ENCODE data around the gene MBD3L5.
"Not testable (repeated sequence)": the region's sequence is repeated elsewhere in the genome, so short reads cannot be mapped to it uniquely, and the experiment has no call there.

The MBD3L5 gene

DNA sequence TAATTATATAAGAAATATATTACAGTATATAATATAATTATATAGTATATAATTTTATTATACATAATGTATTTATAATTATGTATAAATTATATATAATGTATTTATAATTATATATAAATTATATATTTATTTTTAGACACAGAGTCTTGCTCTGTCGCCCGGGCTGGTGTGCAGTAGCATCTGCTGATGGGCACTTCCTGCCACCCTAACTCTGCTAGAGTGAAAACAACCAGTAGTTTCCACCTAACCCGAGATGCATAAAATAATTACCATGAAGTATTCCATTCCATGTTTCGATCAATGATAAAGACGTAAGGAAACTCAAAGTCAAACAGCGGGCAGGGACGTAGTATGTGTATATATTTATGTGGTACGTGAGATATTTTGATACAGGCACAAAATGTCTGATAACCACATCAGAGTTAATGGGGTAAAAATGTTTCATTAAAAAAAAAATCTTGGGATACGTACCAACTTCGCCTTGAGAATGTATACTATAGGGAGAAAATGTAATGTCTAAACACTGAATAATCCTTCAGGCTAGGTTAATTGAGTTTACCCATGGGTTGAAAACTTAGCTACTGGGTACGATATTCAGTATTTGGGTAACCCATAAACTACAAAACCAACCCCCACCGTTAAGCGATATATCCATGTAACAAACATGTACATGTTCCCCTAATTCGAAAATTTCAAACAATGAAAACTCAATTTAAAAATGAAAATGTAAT is 24.4 kb downstream of the MBD3L5 start:
- peak; percentile 91 for FAIRE-seq

GRCh38 chr19:7055679-7056078 is 25.3 kb downstream of the MBD3L5 start:
- FAIRE-seq, result not testable (repeated sequence)

- not testable (repeated sequence) for FAIRE-seq
Measured at GRCh38 chr19:7056371-7056770, 26.0 kb downstream of the MBD3L5 start.

- not testable (repeated sequence) for FAIRE-seq
Measured at GRCh38 chr19:7058576-7058975, 28.2 kb downstream of the MBD3L5 start, which contains the start of gene MBD3L3. MBD3L3 (minus strand) TSS chr19:7058676; CDS start chr19:7058605, 71 bp downstream.

DNA sequence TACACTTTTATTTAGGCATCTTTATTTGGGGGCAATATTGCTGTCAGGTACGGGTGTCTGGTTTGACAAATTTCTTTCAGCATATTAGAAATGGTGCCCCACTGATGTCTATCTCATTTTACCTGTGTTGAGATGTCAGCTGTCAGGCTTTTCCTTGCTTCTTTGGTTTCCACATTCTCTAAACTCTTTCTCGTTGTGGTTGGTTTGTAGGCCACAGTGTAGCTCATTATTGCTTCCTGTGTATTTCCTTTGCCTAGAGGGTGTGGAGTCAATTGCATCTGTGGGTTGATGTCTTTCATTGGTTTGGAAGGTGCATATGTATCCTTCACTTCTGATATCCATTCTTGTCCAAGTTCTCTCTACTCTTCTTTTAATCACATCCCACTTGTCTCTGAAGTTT is 29.6 kb downstream of the MBD3L5 start:
- FAIRE-seq, result peak; percentile 49

DNA sequence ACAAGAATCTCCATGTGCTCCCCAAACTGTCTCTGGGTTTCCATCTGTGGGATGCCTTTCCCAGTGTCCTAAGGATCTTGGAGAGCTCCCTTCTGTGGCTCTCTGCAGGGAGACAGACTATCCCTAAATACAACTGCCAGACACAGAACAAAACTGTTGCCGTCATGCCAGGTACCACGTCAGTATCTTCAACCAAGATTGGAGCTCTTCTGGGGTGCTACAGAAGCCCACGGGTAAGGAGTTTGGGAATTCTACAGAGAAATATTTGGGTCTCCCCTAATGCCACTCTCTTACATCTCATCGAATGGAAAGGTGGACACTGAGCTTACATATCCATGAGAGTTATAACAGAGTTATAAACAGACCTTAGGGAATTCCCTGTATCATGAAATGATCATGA is 33.0 kb downstream of the MBD3L5 start:
- no peak for FAIRE-seq

DNA sequence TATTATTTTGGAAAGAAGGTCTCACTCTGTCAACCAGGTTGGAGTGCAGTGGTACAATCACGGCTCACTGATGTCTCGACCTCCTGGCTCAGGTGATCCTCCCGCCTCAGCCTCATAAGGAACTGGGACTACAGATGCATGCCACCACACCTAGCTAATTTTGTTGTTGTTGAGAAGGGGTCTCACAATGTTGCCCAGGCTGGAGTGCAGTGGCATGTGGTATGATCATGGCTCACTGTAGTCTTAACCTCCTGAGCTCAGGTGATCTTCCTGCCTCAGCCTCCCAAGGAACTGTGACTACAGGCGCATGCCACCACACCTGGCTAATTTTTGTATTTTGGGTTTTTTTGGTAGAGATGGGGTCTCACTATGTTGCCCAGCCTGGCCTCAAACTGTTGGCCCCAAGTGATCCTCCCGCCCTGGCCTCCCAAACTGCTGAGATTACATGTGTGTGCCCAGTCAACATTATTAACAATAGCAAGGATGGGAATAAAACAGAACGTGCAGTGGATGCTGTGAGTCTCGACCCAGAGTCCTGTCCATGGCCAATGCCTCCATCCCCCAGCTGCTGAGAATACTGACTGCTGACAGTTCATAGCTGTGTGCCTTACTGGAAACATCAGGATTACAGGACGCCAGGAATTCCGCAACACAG is 33.5 kb downstream of the MBD3L5 start:
- FAIRE-seq, result no peak

DNA sequence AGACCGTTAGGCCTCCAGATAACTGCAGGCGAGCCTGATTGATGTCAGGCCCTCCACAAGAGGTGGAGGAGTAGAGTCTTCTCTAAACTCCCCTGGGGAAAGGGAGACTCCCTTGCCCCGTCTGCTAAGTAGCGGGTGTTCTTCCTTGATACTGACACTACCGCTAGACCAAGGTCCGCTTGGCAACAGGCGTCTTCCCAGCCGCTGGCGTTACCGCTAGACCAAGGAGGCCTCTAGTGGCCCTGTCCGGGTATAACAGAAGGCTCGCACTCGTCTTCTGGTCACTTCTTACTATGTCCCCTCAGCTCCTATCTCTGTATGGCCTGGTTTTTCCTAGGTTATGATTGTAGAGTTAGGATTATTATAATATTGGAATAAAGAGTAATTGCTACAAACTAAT is 36.7 kb downstream of the MBD3L5 start:
- not testable (repeated sequence) for FAIRE-seq

GRCh38 chr19:7067716-7068115 is 37.3 kb downstream of the MBD3L5 start:
- FAIRE-seq, result no peak

- no peak for FAIRE-seq
Measured at GRCh38 chr19:7068599-7068998, 38.2 kb downstream of the MBD3L5 start.

GRCh38 chr19:7069042-7069903 is 38.9 kb downstream of the MBD3L5 start, which contains the start of gene ZNF557:
ZNF557 (plus strand) TSS chr19:7069703; CDS start chr19:7075075, 5,372 bp downstream.
- no peak for FAIRE-seq

DNA sequence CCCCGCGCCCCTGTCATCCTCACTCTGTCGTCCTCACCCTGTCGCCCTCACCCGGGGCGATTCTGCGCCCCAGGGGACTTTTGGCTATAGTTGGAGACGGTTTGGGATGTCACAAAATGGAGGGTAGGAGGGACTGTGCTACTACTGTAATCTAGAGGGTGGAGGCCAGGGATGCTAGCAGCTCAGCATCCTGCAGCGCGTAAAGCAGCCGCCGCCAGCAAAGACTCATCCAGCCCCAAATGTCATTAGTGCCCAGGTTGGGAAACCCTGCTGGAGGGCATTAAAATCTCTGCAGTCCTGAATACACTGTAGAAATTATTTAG is 39.5 kb downstream of the MBD3L5 start:
- no peak for FAIRE-seq

DNA sequence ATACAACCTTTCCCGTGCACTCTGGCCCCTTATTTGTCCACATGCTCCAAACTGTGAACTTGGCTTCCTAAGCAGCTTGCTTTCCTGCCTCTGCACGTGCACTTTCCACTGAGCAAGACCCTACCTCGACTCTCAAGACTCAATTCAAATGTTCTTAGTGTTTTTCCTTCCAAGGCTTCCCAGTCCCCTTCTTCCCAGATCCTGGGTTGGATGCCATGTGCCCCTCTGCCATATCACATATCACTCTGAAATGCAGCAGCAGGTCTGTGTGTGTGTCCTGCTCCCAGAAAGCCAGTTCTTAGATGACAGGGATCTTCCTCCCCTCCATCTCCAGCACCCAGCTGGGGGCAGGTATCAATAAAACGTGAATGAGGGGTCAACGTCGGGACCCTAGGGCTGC is 42.2 kb downstream of the MBD3L5 start:
- no peak for FAIRE-seq

GRCh38 chr19:7074705-7075282 is 44.4 kb downstream of the MBD3L5 start:
- FAIRE-seq, result no peak

- no peak for FAIRE-seq
Measured at GRCh38 chr19:7076151-7076550, 45.8 kb downstream of the MBD3L5 start.

DNA sequence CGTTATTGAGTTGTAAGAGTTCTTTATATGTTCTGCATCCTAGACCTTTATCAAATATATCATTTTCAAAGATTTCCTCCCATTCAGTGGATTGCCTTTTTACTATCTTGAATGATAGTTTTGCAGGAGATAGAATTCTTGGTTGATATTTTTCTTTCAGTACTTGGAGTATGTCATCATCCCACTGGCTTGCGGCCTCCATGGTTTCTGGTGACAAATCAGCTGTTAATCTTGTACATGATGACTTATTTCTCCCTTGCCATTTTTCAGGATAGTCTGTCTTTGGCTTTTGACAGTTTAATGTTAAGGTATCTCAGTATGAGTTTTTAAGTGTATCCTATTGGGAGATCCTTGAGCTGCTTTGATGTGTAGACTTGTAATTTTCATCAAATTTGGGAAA is 47.6 kb downstream of the MBD3L5 start:
- no peak for FAIRE-seq
